ENCODE data around the gene NCBP1.
A peak's percentile ranks its signal among the peaks of the same experiment; 100 is the strongest.

NCBP1 gene

DNA sequence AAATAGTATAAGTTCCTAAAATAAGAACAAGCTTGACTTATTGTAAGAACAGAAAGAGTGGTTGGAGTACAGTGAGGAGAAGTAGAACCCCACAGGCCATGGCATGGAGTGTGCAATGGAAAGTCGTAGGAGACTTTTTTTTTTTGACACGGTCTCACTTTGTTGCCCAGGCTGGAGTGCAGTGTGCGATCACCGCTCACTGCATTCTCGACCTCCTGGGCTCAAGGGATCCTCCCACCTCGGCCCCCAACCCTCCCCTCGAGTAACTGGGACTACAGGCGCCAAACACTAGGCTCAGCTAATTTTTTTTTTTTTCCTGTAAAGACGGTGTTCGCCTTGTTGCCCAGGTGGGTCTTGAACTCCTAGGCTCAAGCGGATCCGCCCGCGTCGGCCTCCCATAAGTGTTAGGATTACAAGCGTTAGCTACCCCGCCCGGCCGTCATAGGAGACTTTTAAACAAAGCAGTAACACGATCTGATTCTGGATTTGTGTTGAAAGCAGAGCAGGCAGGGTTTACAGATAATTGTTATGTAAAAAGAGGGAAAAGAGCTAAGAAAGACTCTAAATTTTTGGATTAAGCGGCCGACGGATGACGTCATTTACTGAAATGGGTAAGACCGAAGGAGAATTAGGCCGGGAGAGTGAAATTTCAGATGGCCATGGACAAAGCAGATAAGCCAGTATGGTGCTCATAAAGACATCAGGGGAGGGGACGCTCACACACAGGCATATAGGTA, 1.2 kb upstream of the NCBP1 start:
- Histone ChIP-seq H3K4me3 (ENCODE audit: insufficient read depth in 1 of 2, low read depth in 1 of 2, low read length in 2 of 2) (peak overlapping the region; percentile 97 to 100), H3K4me2 (ENCODE audit: low read length, poor library complexity, severe bottlenecking) (peak overlapping the region; percentile 91), H2BK5ac (ENCODE audit: low read depth, low read length, poor library complexity, severe bottlenecking) (peak overlapping the region; percentile 82), H3K18ac (ENCODE audit: low read depth in 1 of 2, low read length in 2 of 2) (peak overlapping the region; percentile 65 to 95), H3K23ac (ENCODE audit: low read length in 2 of 2) (peak overlapping the region in 1 of 2 experiments; percentile 79), H3K27ac (ENCODE audit: low read length, poor library complexity, severe bottlenecking) (peak overlapping the region; percentile 97), H3K36me3 (ENCODE audit: control insufficient read depth in 1 of 2, insufficient read depth in 2 of 2, low read depth in 1 of 2, low read length in 2 of 2) (no peaks in the 10 kb centered on the region), H3K79me1 (replicated peaks; ENCODE audit: low read length, poor library complexity, severe bottlenecking) (peaks cover 17% of the 10 kb centered on the region), H3K9me3 (ENCODE audit: control insufficient read depth, low read length) (no peaks in the 10 kb centered on the region), H3K4ac (ENCODE audit: low read depth in 1 of 2, low read length in 2 of 2) (peak overlapping the region in 1 of 2 experiments; percentile 88), H2AFZ (ENCODE audit: low read depth, low read length) (no peak overlapping the region), H3K27me3 (ENCODE audit: control insufficient read depth in 1 of 2, insufficient read depth in 1 of 2, low read length in 2 of 2) (no peaks in the 10 kb centered on the region), H2BK12ac (ENCODE audit: low read length in 2 of 2) (no peak overlapping the region), H4K91ac (ENCODE audit: low read length) (peak overlapping the region; percentile 50), H2AK5ac (ENCODE audit: low read length, severe bottlenecking) (no peak overlapping the region), H2BK15ac (ENCODE audit: low read depth, poor library complexity, severe bottlenecking) (peak overlapping the region; percentile 48), H3K4me1 (ENCODE audit: control insufficient read depth, insufficient read depth, low read depth, low read length) (peaks cover 10% of the 10 kb centered on the region), H4K8ac (ENCODE audit: low read length) (peak overlapping the region; percentile 90), H3K9ac (ENCODE audit: low read length) (peak overlapping the region; percentile 97), H2BK120ac (ENCODE audit: low read depth, low read length) (no peak overlapping the region), H3K14ac (ENCODE audit: low read length in 2 of 2) (peak overlapping the region in 1 of 2 experiments; percentile 41)
- DNase-seq: peak; percentile 90
- WGBS: under 1% methylated on average over 27 of the region's 27 CpGs

DNA sequence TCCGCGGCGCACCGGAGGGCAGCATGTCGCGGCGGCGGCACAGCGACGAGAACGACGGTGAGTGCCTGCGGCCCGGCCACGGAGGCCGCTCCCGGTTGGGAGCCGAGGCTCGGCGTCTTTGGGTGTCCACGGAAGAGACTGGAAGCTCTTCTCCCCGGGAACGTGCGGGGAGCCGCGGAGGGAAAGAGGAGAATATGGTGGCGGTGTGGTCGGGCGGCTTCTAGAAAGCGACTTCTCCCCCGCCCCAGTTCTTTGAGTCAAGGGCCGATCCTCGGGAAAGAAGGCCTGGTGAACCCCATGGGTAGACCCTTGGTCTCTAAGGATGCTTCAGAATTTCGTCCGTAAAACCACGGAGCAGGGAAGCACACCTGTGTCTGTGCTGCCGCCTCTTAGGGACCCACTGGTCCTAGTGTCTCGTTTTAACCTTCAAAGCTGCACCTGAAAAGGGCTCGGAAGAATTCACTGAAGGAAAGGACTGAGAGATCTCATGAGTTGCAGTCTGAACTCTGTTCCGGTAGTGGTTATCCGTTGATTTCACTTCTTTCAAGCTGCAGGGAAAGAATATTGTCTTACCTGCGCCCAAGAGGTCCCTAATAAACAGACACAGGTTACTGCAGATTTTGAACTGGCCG, 354 bp downstream of the NCBP1 start:
- peaks cover 11% of the 10 kb centered on the region for H3K79me1 ChIP-seq (replicated peaks; ENCODE audit: low read length, poor library complexity, severe bottlenecking)
- H2AFZ ChIP-seq (ENCODE audit: low read depth, low read length): peak overlapping the region; percentile 86
- H3K18ac ChIP-seq (ENCODE audit: low read depth in 1 of 2, low read length in 2 of 2): peak overlapping the region; percentile 98 to 99
- peak overlapping the region; percentile 66 for H3K4me2 ChIP-seq (ENCODE audit: low read length, poor library complexity, severe bottlenecking)
- peak overlapping the region; percentile 92 for H4K8ac ChIP-seq (ENCODE audit: low read length)
- no peak overlapping the region for H2BK120ac ChIP-seq (ENCODE audit: low read depth, low read length)
- H2BK5ac ChIP-seq (ENCODE audit: low read depth, low read length, poor library complexity, severe bottlenecking): peak overlapping the region; percentile 89
- peak overlapping the region; percentile 96 to 97 for H3K4ac ChIP-seq (ENCODE audit: low read depth in 1 of 2, low read length in 2 of 2)
- peak overlapping the region; percentile 89 for H2BK15ac ChIP-seq (ENCODE audit: low read depth, poor library complexity, severe bottlenecking)
- peak overlapping the region in 1 of 2 experiments; percentile 49 for H2BK12ac ChIP-seq (ENCODE audit: low read length in 2 of 2)
- peak overlapping the region; percentile 90 for H3K27ac ChIP-seq (ENCODE audit: low read length, poor library complexity, severe bottlenecking)
- H3K4me3 ChIP-seq (ENCODE audit: insufficient read depth in 1 of 2, low read depth in 1 of 2, low read length in 2 of 2): peak overlapping the region; percentile 97 to 100
- no peaks in the 10 kb centered on the region for H3K36me3 ChIP-seq (ENCODE audit: control insufficient read depth in 1 of 2, insufficient read depth in 2 of 2, low read depth in 1 of 2, low read length in 2 of 2)
- H3K9ac ChIP-seq (ENCODE audit: low read length): peak overlapping the region; percentile 97
- peak overlapping the region; percentile 79 to 98 for H3K23ac ChIP-seq (ENCODE audit: low read length in 2 of 2)
- DNase-seq: no peak
- peak overlapping the region; percentile 56 for H2AK5ac ChIP-seq (ENCODE audit: low read length, severe bottlenecking)
- H4K91ac ChIP-seq (ENCODE audit: low read length): peak overlapping the region; percentile 39
- H3K14ac ChIP-seq (ENCODE audit: low read length in 2 of 2): peak overlapping the region in 1 of 2 experiments; percentile 96
- no peaks in the 10 kb centered on the region for H3K9me3 ChIP-seq (ENCODE audit: control insufficient read depth, low read length)
- H3K4me1 ChIP-seq (ENCODE audit: control insufficient read depth, insufficient read depth, low read depth, low read length): peaks cover 7% of the 10 kb centered on the region
- WGBS: 1% methylated on average over 43 of the region's 43 CpGs
- H3K27me3 ChIP-seq (ENCODE audit: control insufficient read depth in 1 of 2, insufficient read depth in 1 of 2, low read length in 2 of 2): no peaks in the 10 kb centered on the region

DNA sequence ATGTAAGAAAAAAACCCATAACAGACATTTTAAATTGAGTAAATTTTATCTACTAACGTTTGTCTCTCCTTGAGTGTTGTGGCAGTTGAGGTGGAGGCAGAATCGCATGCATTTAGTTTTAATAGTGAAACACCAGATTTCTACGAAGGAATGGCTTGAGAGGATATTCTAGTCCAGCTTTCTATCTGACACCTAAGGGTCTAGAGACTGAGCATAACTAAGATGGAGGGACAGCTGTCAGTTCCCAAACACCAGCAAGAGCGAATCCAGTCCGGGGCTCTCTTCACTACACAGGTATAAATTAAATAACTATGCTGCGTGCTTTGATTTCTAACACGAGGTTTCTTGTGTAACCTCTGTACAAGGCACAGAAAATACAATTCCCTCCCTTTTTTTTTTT, 1.4 kb downstream of the NCBP1 start:
- Histone ChIP-seq H2BK15ac (ENCODE audit: low read depth, poor library complexity, severe bottlenecking) (no peak overlapping the region), H3K18ac (ENCODE audit: low read depth in 1 of 2, low read length in 2 of 2) (no peak overlapping the region), H3K4me2 (ENCODE audit: low read length, poor library complexity, severe bottlenecking) (peak overlapping the region; percentile 45), H4K8ac (ENCODE audit: low read length) (no peak overlapping the region), H3K14ac (ENCODE audit: low read length in 2 of 2) (no peak overlapping the region), H3K27me3 (ENCODE audit: control insufficient read depth in 1 of 2, insufficient read depth in 1 of 2, low read length in 2 of 2) (no peaks in the 10 kb centered on the region), H2BK120ac (ENCODE audit: low read depth, low read length) (no peak overlapping the region), H3K4ac (ENCODE audit: low read depth in 1 of 2, low read length in 2 of 2) (no peak overlapping the region), H3K4me1 (ENCODE audit: control insufficient read depth, insufficient read depth, low read depth, low read length) (peaks cover 7% of the 10 kb centered on the region), H3K27ac (ENCODE audit: low read length, poor library complexity, severe bottlenecking) (no peak overlapping the region), H3K4me3 (ENCODE audit: insufficient read depth in 1 of 2, low read depth in 1 of 2, low read length in 2 of 2) (peak overlapping the region in 1 of 2 experiments; percentile 97), H3K36me3 (ENCODE audit: control insufficient read depth in 1 of 2, insufficient read depth in 2 of 2, low read depth in 1 of 2, low read length in 2 of 2) (no peaks in the 10 kb centered on the region), H3K79me1 (replicated peaks; ENCODE audit: low read length, poor library complexity, severe bottlenecking) (peaks cover 7% of the 10 kb centered on the region), H3K9me3 (ENCODE audit: control insufficient read depth, low read length) (no peaks in the 10 kb centered on the region), H2BK5ac (ENCODE audit: low read depth, low read length, poor library complexity, severe bottlenecking) (no peak overlapping the region), H3K9ac (ENCODE audit: low read length) (peak overlapping the region; percentile 97), H2AK5ac (ENCODE audit: low read length, severe bottlenecking) (no peak overlapping the region), H3K23ac (ENCODE audit: low read length in 2 of 2) (no peak overlapping the region), H4K91ac (ENCODE audit: low read length) (no peak overlapping the region), H2BK12ac (ENCODE audit: low read length in 2 of 2) (no peak overlapping the region), H2AFZ (ENCODE audit: low read depth, low read length) (no peak overlapping the region)
- no peak for DNase-seq
- WGBS: 87% methylated on average over 7 of the region's 7 CpGs

DNA sequence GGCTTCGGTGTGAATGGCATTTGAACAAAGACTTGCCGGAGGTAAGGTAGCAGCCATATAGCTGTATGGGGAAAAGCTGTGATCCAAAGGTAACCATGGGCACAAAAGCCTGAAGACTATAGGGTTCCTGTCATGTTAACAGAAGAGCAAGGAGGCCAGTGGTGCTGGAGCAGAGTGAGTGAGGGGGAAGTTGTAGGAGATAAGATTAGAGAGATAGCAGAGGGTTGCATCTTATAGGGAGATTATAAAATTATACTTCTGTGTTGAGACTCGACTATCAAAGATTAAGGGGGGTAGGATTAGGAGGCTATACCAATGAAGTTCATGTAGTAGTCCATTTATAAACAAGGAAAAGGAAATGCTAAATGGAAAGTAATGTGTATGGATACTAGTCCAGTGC, 3.3 kb downstream of the NCBP1 start:
- Histone ChIP-seq H3K9ac (ENCODE audit: low read length) (peak overlapping the region; percentile 34), H2AFZ (ENCODE audit: low read depth, low read length) (no peak overlapping the region), H3K4me2 (ENCODE audit: low read length, poor library complexity, severe bottlenecking) (no peak overlapping the region), H3K36me3 (ENCODE audit: control insufficient read depth in 1 of 2, insufficient read depth in 2 of 2, low read depth in 1 of 2, low read length in 2 of 2) (peaks cover 0 to 13% of the 10 kb centered on the region in 2 experiments), H3K27ac (ENCODE audit: low read length, poor library complexity, severe bottlenecking) (no peak overlapping the region), H3K4me3 (ENCODE audit: insufficient read depth in 1 of 2, low read depth in 1 of 2, low read length in 2 of 2) (no peak overlapping the region), H3K14ac (ENCODE audit: low read length in 2 of 2) (no peak overlapping the region), H3K18ac (ENCODE audit: low read depth in 1 of 2, low read length in 2 of 2) (no peak overlapping the region), H2BK15ac (ENCODE audit: low read depth, poor library complexity, severe bottlenecking) (no peak overlapping the region), H4K91ac (ENCODE audit: low read length) (no peak overlapping the region), H3K9me3 (ENCODE audit: control insufficient read depth, low read length) (no peaks in the 10 kb centered on the region), H3K79me1 (replicated peaks; ENCODE audit: low read length, poor library complexity, severe bottlenecking) (peaks cover 2% of the 10 kb centered on the region), H4K8ac (ENCODE audit: low read length) (no peak overlapping the region), H3K4me1 (ENCODE audit: control insufficient read depth, insufficient read depth, low read depth, low read length) (peaks cover 3% of the 10 kb centered on the region), H2BK120ac (ENCODE audit: low read depth, low read length) (no peak overlapping the region), H2AK5ac (ENCODE audit: low read length, severe bottlenecking) (no peak overlapping the region), H3K27me3 (ENCODE audit: control insufficient read depth in 1 of 2, insufficient read depth in 1 of 2, low read length in 2 of 2) (no peaks in the 10 kb centered on the region), H2BK5ac (ENCODE audit: low read depth, low read length, poor library complexity, severe bottlenecking) (no peak overlapping the region), H3K4ac (ENCODE audit: low read depth in 1 of 2, low read length in 2 of 2) (no peak overlapping the region), H2BK12ac (ENCODE audit: low read length in 2 of 2) (no peak overlapping the region), H3K23ac (ENCODE audit: low read length in 2 of 2) (no peak overlapping the region)
- no peak for DNase-seq
- WGBS: 98% methylated on average over 3 of the region's 3 CpGs

All from mesenchymal stem cell (in vitro differentiated cells and primary cell).